A673 (cell line): ENCODE measurements around the gene HPF1.

Experiments used
- CTCF ChIP-seq: fragments of 300-800, 200-600 bp; sonication (generic); conservative IDR thresholded peaks from 2 replicates; pipeline ENCODE4 v1.5.1; 2017; ENCODE audit warnings: low read depth, mild to moderate bottlenecking, antibody characterized with exemption, low read length, moderate library complexity, mixed read lengths
- EZH2 ChIP-seq: fragments of 200-600 bp; sonication (generic); IDR thresholded peaks from 2 replicates; pipeline ENCODE4 v1.6.1; 2017; ENCODE audit warnings: borderline replicate concordance, low read depth, mild to moderate bottlenecking, mixed read lengths, antibody characterized with exemption, low read length; ENCODE audit not compliant: poor library complexity, severe bottlenecking

DNA sequence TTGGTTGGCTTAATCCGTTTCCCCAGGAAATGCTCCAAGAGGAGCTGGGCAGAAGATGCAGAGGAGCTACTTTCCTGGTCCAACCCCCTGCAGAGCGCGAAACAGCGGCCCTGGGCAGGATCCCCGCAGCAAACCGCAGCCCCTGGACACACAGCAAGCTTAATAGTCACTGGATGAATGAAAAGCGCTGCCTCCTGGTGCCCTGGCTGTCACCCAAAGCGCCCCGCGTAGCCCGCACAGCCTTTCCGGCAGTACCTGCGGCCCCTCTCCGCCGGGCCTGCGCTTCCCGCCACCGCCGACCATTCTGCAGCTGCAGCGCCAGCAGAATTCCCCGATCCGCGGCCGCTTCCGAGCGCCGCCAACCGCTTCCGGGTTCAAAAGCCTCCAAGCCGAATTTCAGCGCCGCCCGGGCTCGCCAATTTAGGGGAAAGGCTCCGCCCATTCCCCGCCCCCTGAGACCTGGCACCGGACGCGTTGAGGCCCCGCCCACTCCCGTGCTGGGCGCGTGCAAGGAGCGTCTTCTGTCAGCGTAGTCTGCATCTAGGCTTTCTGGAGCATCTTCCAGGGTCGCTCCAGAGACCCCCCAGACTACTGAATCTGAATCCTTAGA is at the start of gene HPF1:
- TF ChIP-seq CTCF: no peak
- no peak for TF ChIP-seq EZH2
